ENCODE data around the gene EPS8L2. TPM values are rescaled to one million over a fixed set of nuclear protein-coding genes. Genes with fewer than 3 reads are reported as not detected.

The EPS8L2 gene
- total and polyA plus RNA-seq, 9 of the 15 experiments (the other 6 are each of a cell fraction or from before 2014, with no cell fraction given), result 0.75 to 17.0 (median 3.7) TPM

DNA sequence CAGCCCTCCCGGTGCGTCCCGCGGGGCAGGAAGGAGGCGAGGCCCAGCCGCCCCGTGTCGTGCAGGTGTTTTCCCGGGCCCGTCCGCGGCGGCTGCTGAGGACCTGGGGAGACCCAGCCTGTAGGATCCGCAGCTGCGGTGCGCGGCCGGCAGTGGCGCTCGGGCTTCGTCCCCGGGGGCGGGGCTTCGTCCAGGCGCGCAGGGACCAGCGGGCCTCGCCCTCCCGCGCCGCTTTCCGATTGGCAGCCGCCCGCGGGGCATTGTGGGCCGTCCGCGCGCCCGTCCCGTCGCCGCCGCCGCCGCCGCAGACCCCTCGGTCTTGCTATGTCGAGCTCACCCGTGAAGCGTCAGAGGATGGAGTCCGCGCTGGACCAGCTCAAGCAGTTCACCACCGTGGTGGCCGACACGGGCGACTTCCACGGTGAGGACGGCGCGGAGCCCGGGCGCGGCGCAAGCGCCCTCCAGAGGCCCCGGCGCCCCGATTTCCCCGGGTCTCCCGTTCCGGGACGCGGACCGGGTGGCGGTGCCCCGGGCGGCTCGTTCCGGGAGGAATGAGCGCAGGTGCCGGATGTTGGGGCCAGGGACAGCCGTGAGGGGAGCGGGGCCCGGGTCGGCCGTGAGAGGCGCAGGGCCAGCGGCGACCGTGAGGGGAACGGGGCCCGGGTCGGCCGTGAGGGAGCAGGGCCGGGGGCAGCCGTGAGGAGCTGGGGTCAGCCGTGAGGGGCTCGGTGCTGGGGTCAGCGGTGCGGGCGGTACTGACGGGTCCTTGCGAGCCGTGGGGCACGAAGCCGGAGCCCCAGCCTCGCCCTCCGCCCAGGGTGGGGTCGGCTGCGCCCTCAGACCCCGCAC, 41.4 kb downstream of the EPS8L2 start, which contains the start of gene TALDO1 (continued):
- TF ChIP-seq, protein P1, sequence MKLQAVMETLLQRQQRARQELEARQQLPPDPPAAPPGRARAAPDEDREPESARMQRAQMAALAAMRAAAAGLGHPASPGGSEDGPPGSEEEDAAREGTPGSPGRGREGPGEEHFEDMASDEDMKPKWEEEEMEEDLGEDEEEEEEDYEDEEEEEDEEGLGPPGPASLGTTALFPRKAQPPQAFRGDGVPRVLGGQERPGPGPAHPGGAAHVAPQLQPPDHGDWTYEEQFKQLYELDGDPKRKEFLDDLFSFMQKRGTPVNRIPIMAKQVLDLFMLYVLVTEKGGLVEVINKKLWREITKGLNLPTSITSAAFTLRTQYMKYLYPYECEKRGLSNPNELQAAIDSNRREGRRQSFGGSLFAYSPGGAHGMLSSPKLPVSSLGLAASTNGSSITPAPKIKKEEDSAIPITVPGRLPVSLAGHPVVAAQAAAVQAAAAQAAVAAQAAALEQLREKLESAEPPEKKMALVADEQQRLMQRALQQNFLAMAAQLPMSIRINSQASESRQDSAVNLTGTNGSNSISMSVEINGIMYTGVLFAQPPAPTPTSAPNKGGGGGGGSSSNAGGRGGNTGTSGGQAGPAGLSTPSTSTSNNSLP (IDR thresholded peaks at IDR 0.05; ENCODE audit: borderline replicate concordance, low read depth, low read length), result no peak
- TF ChIP-seq, protein P2, sequence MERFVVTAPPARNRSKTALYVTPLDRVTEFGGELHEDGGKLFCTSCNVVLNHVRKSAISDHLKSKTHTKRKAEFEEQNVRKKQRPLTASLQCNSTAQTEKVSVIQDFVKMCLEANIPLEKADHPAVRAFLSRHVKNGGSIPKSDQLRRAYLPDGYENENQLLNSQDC (CRISPR knock-in tag; IDR thresholded peaks at IDR 0.05), result peak; percentile 70; the same call in 1 of the 2 replicates
- TF ChIP-seq PCBP1 (IDR thresholded peaks at IDR 0.05; ENCODE audit: low read depth, low read length, poor library complexity, severe bottlenecking) (peak; percentile 13), XRCC3 (IDR thresholded peaks at IDR 0.05) (no peak), JUN (IDR thresholded peaks at IDR 0.05; ENCODE audit: borderline replicate concordance, low read depth, low read length) (no peak), JUN (CRISPR knock-in tag; IDR thresholded peaks at IDR 0.05; ENCODE audit: borderline replicate concordance) (0 out of 2 replicates have a peak, but pooled peaks have one; percentile 36), ZBTB7A (IDR thresholded peaks at IDR 0.05; ENCODE audit: borderline replicate concordance, control insufficient read depth, low read depth, low read length) (peak; percentile 84; the same call in 1 of the 2 replicates), SMAD1 (IDR thresholded peaks at IDR 0.05; ENCODE audit: low read depth, low read length, partially characterized antibody) (no peak), ZNF134 (CRISPR knock-in tag; conservative IDR thresholded peaks at IDR 0.05) (no peak), TAF9B (IDR thresholded peaks at IDR 0.05; ENCODE audit: partially characterized antibody) (no peak), ZNF586 (CRISPR knock-in tag; conservative IDR thresholded peaks at IDR 0.05) (no peak), RFX7 (CRISPR knock-in tag; IDR thresholded peaks at IDR 0.05) (no peak), ZNF507 (tag; conservative IDR thresholded peaks at IDR 0.05) (no peak), ZNF23 (CRISPR knock-in tag; IDR thresholded peaks at IDR 0.05) (no peak), SIN3B (IDR thresholded peaks at IDR 0.05; ENCODE audit: low read depth) (peak; percentile 76; the same call in 1 of the 2 replicates), NFIC (IDR thresholded peaks at IDR 0.05) (peak; percentile 10; the same call in 1 of the 2 replicates), HMG20A (CRISPR knock-in tag; conservative IDR thresholded peaks at IDR 0.05) (no peak)
- TF ChIP-seq, protein P3, sequence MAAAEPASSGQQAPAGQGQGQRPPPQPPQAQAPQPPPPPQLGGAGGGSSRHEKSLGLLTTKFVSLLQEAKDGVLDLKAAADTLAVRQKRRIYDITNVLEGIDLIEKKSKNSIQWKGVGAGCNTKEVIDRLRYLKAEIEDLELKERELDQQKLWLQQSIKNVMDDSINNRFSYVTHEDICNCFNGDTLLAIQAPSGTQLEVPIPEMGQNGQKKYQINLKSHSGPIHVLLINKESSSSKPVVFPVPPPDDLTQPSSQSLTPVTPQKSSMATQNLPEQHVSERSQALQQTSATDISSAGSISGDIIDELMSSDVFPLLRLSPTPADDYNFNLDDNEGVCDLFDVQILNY (CRISPR knock-in tag; IDR thresholded peaks at IDR 0.05), result no peak
- TF ChIP-seq, protein P4, sequence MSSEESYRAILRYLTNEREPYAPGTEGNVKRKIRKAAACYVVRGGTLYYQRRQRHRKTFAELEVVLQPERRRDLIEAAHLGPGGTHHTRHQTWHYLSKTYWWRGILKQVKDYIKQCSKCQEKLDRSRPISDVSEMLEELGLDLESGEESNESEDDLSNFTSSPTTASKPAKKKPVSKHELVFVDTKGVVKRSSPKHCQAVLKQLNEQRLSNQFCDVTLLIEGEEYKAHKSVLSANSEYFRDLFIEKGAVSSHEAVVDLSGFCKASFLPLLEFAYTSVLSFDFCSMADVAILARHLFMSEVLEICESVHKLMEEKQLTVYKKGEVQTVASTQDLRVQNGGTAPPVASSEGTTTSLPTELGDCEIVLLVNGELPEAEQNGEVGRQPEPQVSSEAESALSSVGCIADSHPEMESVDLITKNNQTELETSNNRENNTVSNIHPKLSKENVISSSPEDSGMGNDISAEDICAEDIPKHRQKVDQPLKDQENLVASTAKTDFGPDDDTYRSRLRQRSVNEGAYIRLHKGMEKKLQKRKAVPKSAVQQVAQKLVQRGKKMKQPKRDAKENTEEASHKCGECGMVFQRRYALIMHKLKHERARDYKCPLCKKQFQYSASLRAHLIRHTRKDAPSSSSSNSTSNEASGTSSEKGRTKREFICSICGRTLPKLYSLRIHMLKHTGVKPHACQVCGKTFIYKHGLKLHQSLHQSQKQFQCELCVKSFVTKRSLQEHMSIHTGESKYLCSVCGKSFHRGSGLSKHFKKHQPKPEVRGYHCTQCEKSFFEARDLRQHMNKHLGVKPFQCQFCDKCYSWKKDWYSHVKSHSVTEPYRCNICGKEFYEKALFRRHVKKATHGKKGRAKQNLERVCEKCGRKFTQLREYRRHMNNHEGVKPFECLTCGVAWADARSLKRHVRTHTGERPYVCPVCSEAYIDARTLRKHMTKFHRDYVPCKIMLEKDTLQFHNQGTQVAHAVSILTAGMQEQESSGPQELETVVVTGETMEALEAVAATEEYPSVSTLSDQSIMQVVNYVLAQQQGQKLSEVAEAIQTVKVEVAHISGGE (CRISPR knock-in tag; IDR thresholded peaks at IDR 0.05), result peak in 2 of 3 experiments; percentile 33 to 72; a peak in 2 of 6 replicates
- TF ChIP-seq, protein P5, sequence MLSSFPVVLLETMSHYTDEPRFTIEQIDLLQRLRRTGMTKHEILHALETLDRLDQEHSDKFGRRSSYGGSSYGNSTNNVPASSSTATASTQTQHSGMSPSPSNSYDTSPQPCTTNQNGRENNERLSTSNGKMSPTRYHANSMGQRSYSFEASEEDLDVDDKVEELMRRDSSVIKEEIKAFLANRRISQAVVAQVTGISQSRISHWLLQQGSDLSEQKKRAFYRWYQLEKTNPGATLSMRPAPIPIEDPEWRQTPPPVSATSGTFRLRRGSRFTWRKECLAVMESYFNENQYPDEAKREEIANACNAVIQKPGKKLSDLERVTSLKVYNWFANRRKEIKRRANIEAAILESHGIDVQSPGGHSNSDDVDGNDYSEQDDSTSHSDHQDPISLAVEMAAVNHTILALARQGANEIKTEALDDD (IDR thresholded peaks at IDR 0.05), result no peak
